ENCODE data around the gene PROM2. TPM values are rescaled to one million over a fixed set of nuclear protein-coding genes. Genes with fewer than 3 reads are reported as not detected.

PROM2 gene
- total RNA-seq, 1 experiment from 2014 or later = 3.1 TPM

DNA sequence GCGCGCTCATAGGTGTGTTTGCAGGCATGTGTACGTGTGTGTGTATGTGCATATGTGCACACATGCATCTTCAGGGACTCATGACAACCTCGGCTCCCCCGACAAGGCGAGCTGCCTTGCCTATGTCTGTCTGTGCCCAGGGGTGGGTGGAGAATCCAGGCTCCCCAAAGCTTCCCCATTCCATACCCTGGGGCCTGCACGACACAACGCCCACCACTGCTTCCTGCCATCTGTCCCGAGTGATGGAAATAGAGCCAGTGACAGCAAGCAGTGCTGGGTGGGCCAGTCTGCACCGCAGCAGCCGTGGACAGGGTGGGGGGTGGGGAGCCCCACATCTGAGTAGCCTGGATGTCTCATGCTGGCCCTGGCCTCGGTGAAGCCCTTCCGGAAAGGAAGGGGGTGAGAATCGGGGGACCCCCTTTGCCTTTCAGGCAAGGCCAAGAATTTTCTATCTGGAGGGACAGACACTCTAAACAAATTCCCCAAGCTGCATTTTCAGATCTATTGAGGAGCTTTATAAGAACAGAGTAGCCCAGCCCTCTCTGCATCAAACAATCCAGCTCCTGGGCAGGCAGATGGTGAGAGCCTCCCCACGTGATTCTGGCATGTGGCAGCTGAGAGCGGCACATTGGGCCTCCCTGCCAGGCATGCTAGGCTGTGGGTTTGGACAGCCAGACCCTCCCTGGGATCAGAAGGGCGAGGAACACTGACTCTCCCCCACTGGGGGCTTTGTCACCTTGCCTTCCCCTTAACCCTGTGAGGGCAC is 27.8 kb downstream of the PROM2 start:
- Mint-ChIP-seq H3K4me3 (no peak overlapping the region), H3K27ac (no peak overlapping the region), H3K4me1 (peaks cover 8 to 20% of the 10 kb centered on the region in 2 experiments), H3K9me3 (no peaks in the 10 kb centered on the region), H3K27me3 (ENCODE audit: low read depth) (peaks cover 3% of the 10 kb centered on the region), H3K36me3 (ENCODE audit: insufficient read depth in 1 of 3, low read depth in 3 of 3) (no peaks in the 10 kb centered on the region)
- Histone ChIP-seq H3K23me2 (ENCODE audit: insufficient read length, low read depth, low read length, poor library complexity, severe bottlenecking) (no peaks in the 10 kb centered on the region), H2BK15ac (ENCODE audit: low read depth, low read length) (no peak overlapping the region), H3K56ac (ENCODE audit: insufficient read length, low read depth, low read length) (no peak overlapping the region), H2AK5ac (ENCODE audit: insufficient read length, low read length) (no peak overlapping the region), H3K18ac (ENCODE audit: insufficient read length, low read depth, low read length) (no peak overlapping the region), H3K79me1 (ENCODE audit: insufficient read depth, low read depth, low read length, poor library complexity, severe bottlenecking) (no peaks in the 10 kb centered on the region), H2BK120ac (ENCODE audit: low read depth, low read length, poor library complexity, severe bottlenecking) (no peak overlapping the region), H3K4ac (ENCODE audit: low read depth, low read length) (no peak overlapping the region), H3K27me3 (ENCODE audit: insufficient read depth, low read length) (no peaks in the 10 kb centered on the region), H3K14ac (ENCODE audit: insufficient read depth, low read length) (no peak overlapping the region), H3K27ac (ENCODE audit: insufficient read length, low read depth, low read length) (no peak overlapping the region), H4K91ac (ENCODE audit: insufficient read length, low read depth, low read length) (no peak overlapping the region), H4K5ac (ENCODE audit: insufficient read length, low read depth, low read length) (no peak overlapping the region), H3K79me2 (ENCODE audit: insufficient read depth, low read length) (no peaks in the 10 kb centered on the region), H3K4me1 (ENCODE audit: insufficient read depth, low read length) (no peaks in the 10 kb centered on the region), H4K8ac (replicated peaks; ENCODE audit: insufficient read length, low read depth, low read length) (no peak overlapping the region), H2BK20ac (ENCODE audit: low read depth, low read length, poor library complexity, severe bottlenecking) (no peak overlapping the region), H2BK12ac (ENCODE audit: insufficient read length, low read depth, low read length) (no peak overlapping the region), H2BK5ac (ENCODE audit: insufficient read length, low read length) (no peak overlapping the region), H3K9ac (ENCODE audit: extremely low read depth, insufficient read length, low read length) (no peak overlapping the region), H2AFZ (ENCODE audit: low read length) (no peak overlapping the region), H3K9me3 (ENCODE audit: control insufficient read depth, low read depth, low read length) (no peaks in the 10 kb centered on the region), H3K4me2 (ENCODE audit: insufficient read depth, insufficient read length, low read length) (no peak overlapping the region), H3T11ph (ENCODE audit: low read length) (no peak overlapping the region), H4K20me1 (ENCODE audit: control insufficient read depth, insufficient read depth, insufficient read length) (no peaks in the 10 kb centered on the region), H3K23ac (ENCODE audit: insufficient read length, low read depth, low read length) (no peak overlapping the region)
- DNase-seq = no peak
- TF ChIP-seq CTCF (conservative IDR thresholded peaks at IDR 0.05) = no peak
- no CpG with 5 or more reads among the region's 17 CpGs for WGBS (ENCODE audit: extremely low coverage, insufficient read length, low lambda C conversion rate)
